GM12878 (cell line): Measurements from ENCODE around the gene RTEL1. TPM values are rescaled to one million over a fixed set of nuclear protein-coding genes. Genes with fewer than 3 reads are reported as not detected.

Experiments
- CBFB ChIP-seq: IDR thresholded peaks from 2 replicates; pipeline ENCODE4 v1.6.1; 2016; ENCODE audit warnings: antibody characterized with exemption, low read depth
- CHD4 ChIP-seq: fragments of 200-600 bp; sonication (generic); IDR thresholded peaks from 2 replicates; pipeline ENCODE4 v1.6.1; 2016; ENCODE audit warnings: mild to moderate bottlenecking
- CREM ChIP-seq: IDR thresholded peaks from 2 replicates; pipeline ENCODE4 v1.6.1; 2014; ENCODE audit warnings: antibody characterized with exemption, low read depth
- DPF2 ChIP-seq: fragments of 450-650 bp; IDR thresholded peaks from 2 replicates; pipeline ENCODE4 v1.6.1; 2017; ENCODE audit warnings: mild to moderate bottlenecking
- EZH2 ChIP-seq: IDR thresholded peaks from 2 replicates; pipeline ENCODE4 v1.6.1; 2012; ENCODE audit warnings: low read depth, mild to moderate bottlenecking, control low read depth, inconsistent platforms, low read length, borderline replicate concordance; ENCODE audit not compliant: control insufficient read depth
- HDAC2 ChIP-seq: fragments of 200-600 bp; sonication (generic); IDR thresholded peaks from 2 replicates; pipeline ENCODE4 v1.6.1; 2017
- IRF4 ChIP-seq: IDR thresholded peaks from 2 replicates; pipeline ENCODE4 v1.6.1; 2011; ENCODE audit warnings: low read depth, low read length
- MXI1 ChIP-seq: fragments of 150-350 bp; IDR thresholded peaks from 2 replicates; pipeline ENCODE4 v1.6.1; 2011; ENCODE audit warnings: low read depth, mild to moderate bottlenecking, inconsistent platforms, low read length, improper control_type of control experiment
- NFYB ChIP-seq: IDR thresholded peaks from 2 replicates; pipeline ENCODE4 v1.6.1; 2011; ENCODE audit warnings: low read depth, mild to moderate bottlenecking, low read length, improper control_type of control experiment, moderate library complexity; ENCODE audit not compliant: insufficient read depth
- SMAD1 ChIP-seq: fragments of 450-650 bp; IDR thresholded peaks from 2 replicates; pipeline ENCODE4 v1.6.1; 2018; ENCODE audit warnings: mild to moderate bottlenecking, low read depth; ENCODE audit not compliant: partially characterized antibody
- STAT1 ChIP-seq: fragments of 450-650 bp; conservative IDR thresholded peaks from 2 replicates; pipeline ENCODE4 v1.6.1; 2014; ENCODE audit warnings: antibody characterized with exemption, mild to moderate bottlenecking
- TBL1XR1 ChIP-seq: IDR thresholded peaks from 2 replicates; pipeline ENCODE4 v1.6.1; 2012; ENCODE audit warnings: low read depth, low read length, improper control_type of control experiment
- TCF3 ChIP-seq: IDR thresholded peaks from 2 replicates; pipeline ENCODE4 v1.6.1; 2012; ENCODE audit warnings: low read depth, mild to moderate bottlenecking, low read length, borderline replicate concordance; ENCODE audit not compliant: insufficient read depth
- ZNF207 ChIP-seq: fragments of 450-650 bp; IDR thresholded peaks from 2 replicates; pipeline ENCODE4 v1.6.1; 2014; ENCODE audit warnings: antibody characterized with exemption, mild to moderate bottlenecking, borderline replicate concordance
- polyA plus RNA-seq, 11 experiments: library from polyadenylated mRNA; depleted of rRNA in 4 of 11; unstranded in 6 of 11; stranded (reverse) in 5 of 11; fragments of >200 nt; fragmentation: Nextera tagmentation in 4 of 11; fragmentation: Illumina TruSeq in 1 of 11; extraction: Ambion mirVana in 4 of 11; extraction: Trizol in 1 of 11; gene quantifications; 1 replicate in 1 of 11; 2 replicates in 10 of 11; pipeline versions ENCODE4 v1.2.1 to v1.2.3, GENCODE V29; 2011 to 2016; ENCODE audit warnings: inconsistent platforms in 2 of 11, missing spikeins in 2 of 11, low read depth in 1 of 11
- total RNA-seq, 4 experiments: library from RNA; depleted of rRNA in 3 of 4; stranded (reverse); fragments of >200 nt in 3 of 4; fragmentation: Illumina TruSeq in 1 of 4; extraction: Trizol in 1 of 4; gene quantifications; 2 replicates each; pipeline versions ENCODE4 v1.2.1 to v1.2.3, GENCODE V29; 2013 to 2021
- TF ChIP-seq, protein P1 (sequence below): fragments of 450-650 bp; IDR thresholded peaks from 2 replicates; pipeline ENCODE4 v1.6.1; 2017; ENCODE audit warnings: mild to moderate bottlenecking, moderate library complexity
- TF ChIP-seq, protein P2 (sequence below): IDR thresholded peaks from 2 replicates; pipeline ENCODE4 v1.6.1; 2012; ENCODE audit warnings: low read depth, low read length, improper control_type of control experiment
- TF ChIP-seq, protein P3 (sequence below), 3 experiments: IDR thresholded peaks in 2 of 3; conservative IDR thresholded peaks in 1 of 3; 2 replicates each; pipeline ENCODE4 v1.5.1; 2011; ENCODE audit warnings: low read depth in 3 of 3, low read length in 3 of 3, mild to moderate bottlenecking in 3 of 3, control low read depth in 2 of 3, moderate library complexity in 2 of 3, inconsistent platforms in 1 of 3, mixed read lengths in 1 of 3; ENCODE audit not compliant: control insufficient read depth in 2 of 3, insufficient read depth in 1 of 3; ENCODE audit errors: extremely low read depth in 1 of 3
- TF ChIP-seq, protein P4 (sequence below): IDR thresholded peaks from 2 replicates; pipeline ENCODE4 v1.6.1; 2012; ENCODE audit warnings: mild to moderate bottlenecking, low read depth, low read length
- TF ChIP-seq, protein P5 (sequence below): IDR thresholded peaks from 2 replicates; pipeline ENCODE4 v1.6.1; 2012; ENCODE audit warnings: low read depth, low read length, improper control_type of control experiment

Gene RTEL1
- total and polyA plus RNA-seq, 10 of the 15 experiments (the other 5 are each of a cell fraction or from before 2014, with no cell fraction given) = 0.40 to 37.2 (median 15.6) TPM; not detected in 1

DNA sequence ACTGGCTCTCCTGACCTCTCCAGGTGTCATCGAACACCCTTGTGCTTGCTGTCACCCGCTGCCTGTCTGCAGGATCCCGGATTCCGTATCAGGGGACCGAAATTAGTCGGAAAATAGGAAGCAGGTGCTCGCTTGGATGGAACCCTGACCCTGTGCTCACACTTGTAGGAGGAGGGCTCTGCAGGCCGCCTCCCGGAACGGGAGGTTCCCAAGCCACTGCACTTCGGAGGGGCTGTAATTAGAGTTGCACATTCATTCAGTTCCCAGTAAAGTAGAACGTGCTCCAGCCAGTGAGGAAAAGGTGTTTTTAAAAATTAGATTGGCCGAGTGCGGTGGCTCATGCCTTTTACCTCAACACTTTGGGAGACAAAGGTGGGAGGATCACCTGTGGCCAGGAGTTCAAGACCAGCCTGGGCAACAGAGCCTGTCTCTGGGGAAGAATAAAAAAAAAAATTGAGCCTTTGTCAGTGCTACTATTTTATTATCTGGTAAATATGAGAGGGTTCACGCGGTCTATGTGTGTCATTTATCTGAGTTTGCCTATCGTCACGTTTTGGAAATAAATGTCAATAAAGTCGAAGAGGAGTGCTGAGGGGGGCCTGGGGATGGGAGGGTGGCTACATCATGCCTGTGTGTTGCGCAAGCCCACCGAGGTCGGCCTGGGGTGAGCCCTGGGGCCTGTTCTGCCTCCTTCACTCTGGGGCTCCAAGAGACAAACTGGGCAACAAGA is 29.7 kb upstream of the RTEL1 start (continued):
- TF ChIP-seq, protein P1, sequence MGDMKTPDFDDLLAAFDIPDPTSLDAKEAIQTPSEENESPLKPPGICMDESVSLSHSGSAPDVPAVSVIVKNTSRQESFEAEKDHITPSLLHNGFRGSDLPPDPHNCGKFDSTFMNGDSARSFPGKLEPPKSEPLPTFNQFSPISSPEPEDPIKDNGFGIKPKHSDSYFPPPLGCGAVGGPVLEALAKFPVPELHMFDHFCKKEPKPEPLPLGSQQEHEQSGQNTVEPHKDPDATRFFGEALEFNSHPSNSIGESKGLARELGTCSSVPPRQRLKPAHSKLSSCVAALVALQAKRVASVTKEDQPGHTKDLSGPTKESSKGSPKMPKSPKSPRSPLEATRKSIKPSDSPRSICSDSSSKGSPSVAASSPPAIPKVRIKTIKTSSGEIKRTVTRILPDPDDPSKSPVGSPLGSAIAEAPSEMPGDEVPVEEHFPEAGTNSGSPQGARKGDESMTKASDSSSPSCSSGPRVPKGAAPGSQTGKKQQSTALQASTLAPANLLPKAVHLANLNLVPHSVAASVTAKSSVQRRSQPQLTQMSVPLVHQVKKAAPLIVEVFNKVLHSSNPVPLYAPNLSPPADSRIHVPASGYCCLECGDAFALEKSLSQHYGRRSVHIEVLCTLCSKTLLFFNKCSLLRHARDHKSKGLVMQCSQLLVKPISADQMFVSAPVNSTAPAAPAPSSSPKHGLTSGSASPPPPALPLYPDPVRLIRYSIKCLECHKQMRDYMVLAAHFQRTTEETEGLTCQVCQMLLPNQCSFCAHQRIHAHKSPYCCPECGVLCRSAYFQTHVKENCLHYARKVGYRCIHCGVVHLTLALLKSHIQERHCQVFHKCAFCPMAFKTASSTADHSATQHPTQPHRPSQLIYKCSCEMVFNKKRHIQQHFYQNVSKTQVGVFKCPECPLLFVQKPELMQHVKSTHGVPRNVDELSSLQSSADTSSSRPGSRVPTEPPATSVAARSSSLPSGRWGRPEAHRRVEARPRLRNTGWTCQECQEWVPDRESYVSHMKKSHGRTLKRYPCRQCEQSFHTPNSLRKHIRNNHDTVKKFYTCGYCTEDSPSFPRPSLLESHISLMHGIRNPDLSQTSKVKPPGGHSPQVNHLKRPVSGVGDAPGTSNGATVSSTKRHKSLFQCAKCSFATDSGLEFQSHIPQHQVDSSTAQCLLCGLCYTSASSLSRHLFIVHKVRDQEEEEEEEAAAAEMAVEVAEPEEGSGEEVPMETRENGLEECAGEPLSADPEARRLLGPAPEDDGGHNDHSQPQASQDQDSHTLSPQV = no peak
- TF ChIP-seq TCF3 = no peak
- no peak for TF ChIP-seq CHD4
- TF ChIP-seq, protein P2, sequence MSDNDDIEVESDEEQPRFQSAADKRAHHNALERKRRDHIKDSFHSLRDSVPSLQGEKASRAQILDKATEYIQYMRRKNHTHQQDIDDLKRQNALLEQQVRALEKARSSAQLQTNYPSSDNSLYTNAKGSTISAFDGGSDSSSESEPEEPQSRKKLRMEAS = peak; percentile 84; the same call in 1 of the 2 replicates
- TF ChIP-seq, protein P3, sequence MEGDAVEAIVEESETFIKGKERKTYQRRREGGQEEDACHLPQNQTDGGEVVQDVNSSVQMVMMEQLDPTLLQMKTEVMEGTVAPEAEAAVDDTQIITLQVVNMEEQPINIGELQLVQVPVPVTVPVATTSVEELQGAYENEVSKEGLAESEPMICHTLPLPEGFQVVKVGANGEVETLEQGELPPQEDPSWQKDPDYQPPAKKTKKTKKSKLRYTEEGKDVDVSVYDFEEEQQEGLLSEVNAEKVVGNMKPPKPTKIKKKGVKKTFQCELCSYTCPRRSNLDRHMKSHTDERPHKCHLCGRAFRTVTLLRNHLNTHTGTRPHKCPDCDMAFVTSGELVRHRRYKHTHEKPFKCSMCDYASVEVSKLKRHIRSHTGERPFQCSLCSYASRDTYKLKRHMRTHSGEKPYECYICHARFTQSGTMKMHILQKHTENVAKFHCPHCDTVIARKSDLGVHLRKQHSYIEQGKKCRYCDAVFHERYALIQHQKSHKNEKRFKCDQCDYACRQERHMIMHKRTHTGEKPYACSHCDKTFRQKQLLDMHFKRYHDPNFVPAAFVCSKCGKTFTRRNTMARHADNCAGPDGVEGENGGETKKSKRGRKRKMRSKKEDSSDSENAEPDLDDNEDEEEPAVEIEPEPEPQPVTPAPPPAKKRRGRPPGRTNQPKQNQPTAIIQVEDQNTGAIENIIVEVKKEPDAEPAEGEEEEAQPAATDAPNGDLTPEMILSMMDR (IDR thresholded peaks at IDR 0.05 in 2 of 3, conservative IDR thresholded peaks at IDR 0.05 in 1 of 3; ENCODE audit: control insufficient read depth in 2 of 3, extremely low read depth in 1 of 3, insufficient read depth in 1 of 3, low read depth in 3 of 3, low read length in 3 of 3) = no peak
- peak; percentile 56 for TF ChIP-seq CREM
- TF ChIP-seq MXI1 = peak; percentile 98
- no peak for TF ChIP-seq EZH2
- no peak for TF ChIP-seq HDAC2
- no peak for TF ChIP-seq CBFB
- TF ChIP-seq, protein P4, sequence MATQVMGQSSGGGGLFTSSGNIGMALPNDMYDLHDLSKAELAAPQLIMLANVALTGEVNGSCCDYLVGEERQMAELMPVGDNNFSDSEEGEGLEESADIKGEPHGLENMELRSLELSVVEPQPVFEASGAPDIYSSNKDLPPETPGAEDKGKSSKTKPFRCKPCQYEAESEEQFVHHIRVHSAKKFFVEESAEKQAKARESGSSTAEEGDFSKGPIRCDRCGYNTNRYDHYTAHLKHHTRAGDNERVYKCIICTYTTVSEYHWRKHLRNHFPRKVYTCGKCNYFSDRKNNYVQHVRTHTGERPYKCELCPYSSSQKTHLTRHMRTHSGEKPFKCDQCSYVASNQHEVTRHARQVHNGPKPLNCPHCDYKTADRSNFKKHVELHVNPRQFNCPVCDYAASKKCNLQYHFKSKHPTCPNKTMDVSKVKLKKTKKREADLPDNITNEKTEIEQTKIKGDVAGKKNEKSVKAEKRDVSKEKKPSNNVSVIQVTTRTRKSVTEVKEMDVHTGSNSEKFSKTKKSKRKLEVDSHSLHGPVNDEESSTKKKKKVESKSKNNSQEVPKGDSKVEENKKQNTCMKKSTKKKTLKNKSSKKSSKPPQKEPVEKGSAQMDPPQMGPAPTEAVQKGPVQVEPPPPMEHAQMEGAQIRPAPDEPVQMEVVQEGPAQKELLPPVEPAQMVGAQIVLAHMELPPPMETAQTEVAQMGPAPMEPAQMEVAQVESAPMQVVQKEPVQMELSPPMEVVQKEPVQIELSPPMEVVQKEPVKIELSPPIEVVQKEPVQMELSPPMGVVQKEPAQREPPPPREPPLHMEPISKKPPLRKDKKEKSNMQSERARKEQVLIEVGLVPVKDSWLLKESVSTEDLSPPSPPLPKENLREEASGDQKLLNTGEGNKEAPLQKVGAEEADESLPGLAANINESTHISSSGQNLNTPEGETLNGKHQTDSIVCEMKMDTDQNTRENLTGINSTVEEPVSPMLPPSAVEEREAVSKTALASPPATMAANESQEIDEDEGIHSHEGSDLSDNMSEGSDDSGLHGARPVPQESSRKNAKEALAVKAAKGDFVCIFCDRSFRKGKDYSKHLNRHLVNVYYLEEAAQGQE = no peak
- TF ChIP-seq IRF4 = peak; percentile 70
- TF ChIP-seq ZNF207 = no peak
- no peak for TF ChIP-seq STAT1
- peak; percentile 31; the same call in 1 of the 2 replicates for TF ChIP-seq DPF2
- no peak for TF ChIP-seq SMAD1
- no peak for TF ChIP-seq NFYB
- 0 out of 2 replicates have a peak, but pooled peaks have one; percentile 53 for TF ChIP-seq TBL1XR1
- TF ChIP-seq, protein P5, sequence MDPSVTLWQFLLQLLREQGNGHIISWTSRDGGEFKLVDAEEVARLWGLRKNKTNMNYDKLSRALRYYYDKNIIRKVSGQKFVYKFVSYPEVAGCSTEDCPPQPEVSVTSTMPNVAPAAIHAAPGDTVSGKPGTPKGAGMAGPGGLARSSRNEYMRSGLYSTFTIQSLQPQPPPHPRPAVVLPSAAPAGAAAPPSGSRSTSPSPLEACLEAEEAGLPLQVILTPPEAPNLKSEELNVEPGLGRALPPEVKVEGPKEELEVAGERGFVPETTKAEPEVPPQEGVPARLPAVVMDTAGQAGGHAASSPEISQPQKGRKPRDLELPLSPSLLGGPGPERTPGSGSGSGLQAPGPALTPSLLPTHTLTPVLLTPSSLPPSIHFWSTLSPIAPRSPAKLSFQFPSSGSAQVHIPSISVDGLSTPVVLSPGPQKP = no peak
